Measurements from ENCODE around the gene KIF18A. TPM values are rescaled to one million over a fixed set of nuclear protein-coding genes. Genes with fewer than 3 reads are reported as not detected.

Gene KIF18A
- total RNA-seq, 2 donors from 2014 or later, result 17.7 to 24.4 TPM

DNA sequence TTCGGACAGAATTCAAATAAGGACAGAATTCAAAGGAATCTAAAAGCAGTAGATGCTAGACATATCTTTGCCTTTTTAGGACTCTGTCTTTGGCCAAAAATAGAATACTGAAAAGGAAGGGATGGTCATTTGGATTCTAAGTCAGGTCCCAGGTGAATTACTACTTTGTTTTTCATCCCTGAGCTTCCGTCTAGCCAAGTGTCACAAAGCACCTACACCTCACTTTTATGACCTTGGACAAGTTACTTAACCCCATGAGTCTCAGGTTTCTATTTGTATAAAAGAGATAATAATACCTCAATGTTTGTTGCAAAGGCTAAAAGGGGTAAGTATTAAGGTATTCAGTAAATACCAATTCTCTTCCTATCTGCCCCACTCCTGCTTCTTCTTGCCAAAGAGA is 7.3 kb downstream of the KIF18A start:
- no peak for DNase-seq
- TF ChIP-seq, protein P1, sequence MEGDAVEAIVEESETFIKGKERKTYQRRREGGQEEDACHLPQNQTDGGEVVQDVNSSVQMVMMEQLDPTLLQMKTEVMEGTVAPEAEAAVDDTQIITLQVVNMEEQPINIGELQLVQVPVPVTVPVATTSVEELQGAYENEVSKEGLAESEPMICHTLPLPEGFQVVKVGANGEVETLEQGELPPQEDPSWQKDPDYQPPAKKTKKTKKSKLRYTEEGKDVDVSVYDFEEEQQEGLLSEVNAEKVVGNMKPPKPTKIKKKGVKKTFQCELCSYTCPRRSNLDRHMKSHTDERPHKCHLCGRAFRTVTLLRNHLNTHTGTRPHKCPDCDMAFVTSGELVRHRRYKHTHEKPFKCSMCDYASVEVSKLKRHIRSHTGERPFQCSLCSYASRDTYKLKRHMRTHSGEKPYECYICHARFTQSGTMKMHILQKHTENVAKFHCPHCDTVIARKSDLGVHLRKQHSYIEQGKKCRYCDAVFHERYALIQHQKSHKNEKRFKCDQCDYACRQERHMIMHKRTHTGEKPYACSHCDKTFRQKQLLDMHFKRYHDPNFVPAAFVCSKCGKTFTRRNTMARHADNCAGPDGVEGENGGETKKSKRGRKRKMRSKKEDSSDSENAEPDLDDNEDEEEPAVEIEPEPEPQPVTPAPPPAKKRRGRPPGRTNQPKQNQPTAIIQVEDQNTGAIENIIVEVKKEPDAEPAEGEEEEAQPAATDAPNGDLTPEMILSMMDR (conservative IDR thresholded peaks at IDR 0.05), result no peak
- H3K27ac ChIP-seq (ENCODE audit: low read depth, low read length), result no peak overlapping the region
- H3K27me3 ChIP-seq (ENCODE audit: control insufficient read depth, insufficient read depth, low read length, poor library complexity, severe bottlenecking), result no peaks in the 10 kb centered on the region
- Mint-ChIP-seq H3K36me3 (ENCODE audit: low read depth) (peaks cover 3% of the 10 kb centered on the region), H3K9me3 (no peaks in the 10 kb centered on the region), H3K27me3 (ENCODE audit: insufficient read depth) (no peaks in the 10 kb centered on the region), H3K4me3 (no peak overlapping the region), H3K4me1 (peaks cover 16% of the 10 kb centered on the region), H3K27ac (no peak overlapping the region)
- no peak overlapping the region for H3K9ac ChIP-seq (ENCODE audit: extremely low read depth, low read length, poor library complexity, severe bottlenecking)
- WGBS, 2 experiments (ENCODE audit: insufficient coverage in 1 of 2, insufficient read length in 1 of 2), result 97% methylated on average over 2 of the region's 2 CpGs; no CpG with 5 or more reads in 1 of the 2 experiments
- H3K4me3 ChIP-seq (ENCODE audit: low read length), result no peak overlapping the region
- H3K9me3 ChIP-seq (ENCODE audit: control insufficient read depth, low read length), result no peaks in the 10 kb centered on the region
- peaks cover 16% of the 10 kb centered on the region for H3K36me3 ChIP-seq (ENCODE audit: control insufficient read depth, insufficient read depth, low read length)
- H3K4me1 ChIP-seq (ENCODE audit: control insufficient read depth, insufficient read depth, low read length), result peaks cover 3% of the 10 kb centered on the region

DNA sequence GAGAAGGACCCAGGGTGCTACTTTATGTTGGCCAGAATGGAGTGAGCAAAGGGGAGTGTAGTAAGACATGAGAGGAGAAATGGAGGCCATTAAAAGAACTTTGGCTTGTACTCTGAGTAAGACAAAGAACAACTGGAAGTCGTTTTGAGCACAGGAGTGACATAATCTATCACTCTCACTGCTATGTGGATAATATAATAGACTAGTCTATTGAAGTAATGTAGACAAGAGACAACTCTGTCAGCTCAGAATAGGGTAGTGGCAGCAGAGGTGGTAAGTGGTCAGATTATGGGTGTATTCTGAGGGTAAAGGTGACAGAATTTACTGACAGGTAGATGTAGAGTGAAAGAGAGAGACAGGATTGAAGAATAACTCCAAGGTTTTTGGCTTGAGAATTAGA is 8.2 kb downstream of the KIF18A start:
- Mint-ChIP-seq H3K27ac (no peak overlapping the region), H3K4me3 (no peak overlapping the region), H3K9me3 (no peaks in the 10 kb centered on the region), H3K4me1 (peaks cover 16% of the 10 kb centered on the region), H3K36me3 (ENCODE audit: low read depth) (peaks cover 3% of the 10 kb centered on the region), H3K27me3 (ENCODE audit: insufficient read depth) (no peaks in the 10 kb centered on the region)
- H3K4me1 ChIP-seq (ENCODE audit: control insufficient read depth, insufficient read depth, low read length), result no peaks in the 10 kb centered on the region
- no peak overlapping the region for H3K4me3 ChIP-seq (ENCODE audit: low read length)
- H3K27me3 ChIP-seq (ENCODE audit: control insufficient read depth, insufficient read depth, low read length, poor library complexity, severe bottlenecking), result no peaks in the 10 kb centered on the region
- no peak overlapping the region for H3K27ac ChIP-seq (ENCODE audit: low read depth, low read length)
- no peak for DNase-seq
- peaks cover 16% of the 10 kb centered on the region for H3K36me3 ChIP-seq (ENCODE audit: control insufficient read depth, insufficient read depth, low read length)
- H3K9ac ChIP-seq (ENCODE audit: extremely low read depth, low read length, poor library complexity, severe bottlenecking), result no peak overlapping the region
- TF ChIP-seq, protein P1 (conservative IDR thresholded peaks at IDR 0.05), result no peak
- H3K9me3 ChIP-seq (ENCODE audit: control insufficient read depth, low read length), result no peaks in the 10 kb centered on the region
- WGBS, 2 experiments (ENCODE audit: insufficient coverage in 1 of 2, insufficient read length in 1 of 2), result 82 to 100% methylated on average over 1 of the region's 1 CpG

- H3K4me3 Mint-ChIP-seq, result no peak overlapping the region
- no peaks in the 10 kb centered on the region for H3K9me3 Mint-ChIP-seq
- Histone ChIP-seq H3K9ac (ENCODE audit: extremely low read depth, low read length, poor library complexity, severe bottlenecking) (no peak overlapping the region), H3K27me3 (ENCODE audit: control insufficient read depth, insufficient read depth, low read length, poor library complexity, severe bottlenecking) (no peaks in the 10 kb centered on the region), H3K4me3 (ENCODE audit: low read length) (no peak overlapping the region), H3K36me3 (ENCODE audit: control insufficient read depth, insufficient read depth, low read length) (peaks cover 16% of the 10 kb centered on the region), H3K4me1 (ENCODE audit: control insufficient read depth, insufficient read depth, low read length) (no peaks in the 10 kb centered on the region), H3K27ac (ENCODE audit: low read depth, low read length) (no peak overlapping the region), H3K9me3 (ENCODE audit: control insufficient read depth, low read length) (no peaks in the 10 kb centered on the region)
- no peak overlapping the region for H3K27ac Mint-ChIP-seq
- DNase-seq, result no peak
- H3K36me3 Mint-ChIP-seq (ENCODE audit: low read depth), result peaks cover 3% of the 10 kb centered on the region
- H3K27me3 Mint-ChIP-seq (ENCODE audit: insufficient read depth), result no peaks in the 10 kb centered on the region
- WGBS, 2 experiments (ENCODE audit: insufficient coverage in 1 of 2, insufficient read length in 1 of 2), result 94 to 100% methylated on average over 1 of the region's 1 CpG
- peaks cover 15% of the 10 kb centered on the region for H3K4me1 Mint-ChIP-seq
- TF ChIP-seq, protein P1 (conservative IDR thresholded peaks at IDR 0.05), result no peak
Observed at GRCh38 chr11:28098257-28098656, 9.7 kb downstream of the KIF18A start.
